ENCODE data around the gene TRAF3.
"Not testable (repeated sequence)": the region's sequence is repeated elsewhere in the genome, so short reads cannot be mapped to it uniquely, and the experiment has no call there.

TRAF3 gene

GRCh38 chr14:102926104-102926503, 148.9 kb downstream of the TRAF3 start:
- DNase-seq: no peak

DNA sequence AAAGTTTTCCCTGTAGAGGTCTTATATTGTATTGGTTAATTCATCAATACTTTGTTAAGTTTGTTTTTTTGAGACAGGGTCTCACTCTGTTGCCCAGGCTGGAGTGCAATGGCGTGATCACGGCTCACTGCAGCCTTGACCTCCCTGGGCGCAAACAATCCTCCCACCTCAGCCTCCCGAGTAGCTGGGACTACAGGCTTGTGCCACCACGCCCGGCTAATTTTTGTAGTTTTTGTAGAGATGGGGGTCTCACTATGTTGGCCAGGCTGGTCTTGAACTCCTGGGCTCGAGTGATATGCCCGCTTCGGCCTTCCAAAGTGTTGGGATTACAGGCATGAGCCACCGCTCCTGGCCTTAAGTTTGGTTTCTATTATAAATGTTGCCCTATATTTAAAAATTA, 149.6 kb downstream of the TRAF3 start:
- DNase-seq: not testable (repeated sequence)

- no peak for DNase-seq
Measured at GRCh38 chr14:102927346-102927877, 150.2 kb downstream of the TRAF3 start.

DNA sequence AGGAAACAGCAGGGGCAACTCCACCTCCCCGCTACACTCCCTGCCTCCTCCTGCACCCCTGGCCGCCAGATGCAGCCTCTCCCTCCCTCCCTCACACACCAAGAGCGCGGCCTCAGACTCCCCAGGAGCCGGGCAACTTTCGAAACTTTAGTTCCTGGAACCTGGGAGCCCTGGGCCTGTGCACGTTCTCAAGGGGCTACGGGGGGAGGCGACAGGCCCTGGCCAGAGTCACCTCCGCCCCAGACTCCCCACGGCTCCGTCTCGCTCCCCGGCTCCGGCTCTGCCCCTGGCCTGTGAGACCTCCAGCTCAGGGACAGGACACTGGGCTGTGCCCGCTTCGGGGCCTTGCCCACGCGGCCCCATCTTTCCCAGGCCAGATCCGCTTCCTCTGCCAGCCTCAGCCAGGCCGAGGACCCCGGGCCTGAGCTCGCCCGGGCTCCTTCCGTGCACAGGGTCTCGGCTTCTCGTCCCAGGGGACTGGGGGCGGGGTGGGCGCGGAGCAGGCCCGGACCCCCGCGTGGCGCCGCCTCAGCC, 150.7 kb downstream of the TRAF3 start:
- DNase-seq: no peak

DNA sequence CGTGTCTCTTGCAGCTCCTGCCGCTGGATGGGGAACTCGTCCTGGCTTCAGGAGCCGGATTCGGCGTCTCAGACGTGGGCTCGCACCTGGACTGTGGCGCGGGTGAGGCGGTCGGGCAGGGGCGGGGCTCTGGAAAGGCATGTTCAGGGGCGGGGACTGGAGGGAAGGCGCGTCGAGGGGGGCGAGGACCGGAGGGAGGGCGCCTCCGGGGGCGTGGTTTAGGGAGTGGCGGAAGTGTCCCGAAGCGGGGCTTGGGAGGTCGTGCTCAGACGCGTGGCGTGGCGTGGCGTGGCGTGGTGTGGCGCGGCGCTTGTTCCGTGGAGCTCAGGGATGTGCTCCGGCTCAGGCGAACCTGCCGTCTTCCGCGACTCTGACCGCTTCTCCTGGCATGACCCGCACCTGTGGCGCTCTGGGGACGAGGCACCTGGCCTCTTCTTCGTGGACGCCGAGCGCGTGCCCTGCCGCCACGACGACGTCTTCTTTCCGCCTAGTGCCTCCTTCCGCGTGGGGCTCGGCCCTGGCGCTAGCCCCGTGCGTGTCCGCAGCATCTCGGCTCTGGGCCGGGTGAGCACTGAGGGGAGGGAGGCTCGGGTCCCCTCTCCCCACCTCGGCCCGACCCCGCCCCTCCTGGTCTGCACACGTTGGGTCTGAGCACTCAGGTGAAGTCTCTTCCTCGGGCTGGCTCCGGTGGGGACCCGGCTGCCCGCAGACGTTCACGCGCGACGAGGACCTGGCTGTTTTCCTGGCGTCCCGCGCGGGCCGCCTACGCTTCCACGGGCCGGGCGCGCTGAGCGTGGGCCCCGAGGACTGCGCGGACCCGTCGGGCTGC, 151.4 kb downstream of the TRAF3 start:
- DNase-seq: peak; percentile 73

- no peak for DNase-seq
Measured at GRCh38 chr14:102929241-102930137, 152.2 kb downstream of the TRAF3 start.

- no peak for DNase-seq
Measured at GRCh38 chr14:102930138-102930752, 153.0 kb downstream of the TRAF3 start.

DNA sequence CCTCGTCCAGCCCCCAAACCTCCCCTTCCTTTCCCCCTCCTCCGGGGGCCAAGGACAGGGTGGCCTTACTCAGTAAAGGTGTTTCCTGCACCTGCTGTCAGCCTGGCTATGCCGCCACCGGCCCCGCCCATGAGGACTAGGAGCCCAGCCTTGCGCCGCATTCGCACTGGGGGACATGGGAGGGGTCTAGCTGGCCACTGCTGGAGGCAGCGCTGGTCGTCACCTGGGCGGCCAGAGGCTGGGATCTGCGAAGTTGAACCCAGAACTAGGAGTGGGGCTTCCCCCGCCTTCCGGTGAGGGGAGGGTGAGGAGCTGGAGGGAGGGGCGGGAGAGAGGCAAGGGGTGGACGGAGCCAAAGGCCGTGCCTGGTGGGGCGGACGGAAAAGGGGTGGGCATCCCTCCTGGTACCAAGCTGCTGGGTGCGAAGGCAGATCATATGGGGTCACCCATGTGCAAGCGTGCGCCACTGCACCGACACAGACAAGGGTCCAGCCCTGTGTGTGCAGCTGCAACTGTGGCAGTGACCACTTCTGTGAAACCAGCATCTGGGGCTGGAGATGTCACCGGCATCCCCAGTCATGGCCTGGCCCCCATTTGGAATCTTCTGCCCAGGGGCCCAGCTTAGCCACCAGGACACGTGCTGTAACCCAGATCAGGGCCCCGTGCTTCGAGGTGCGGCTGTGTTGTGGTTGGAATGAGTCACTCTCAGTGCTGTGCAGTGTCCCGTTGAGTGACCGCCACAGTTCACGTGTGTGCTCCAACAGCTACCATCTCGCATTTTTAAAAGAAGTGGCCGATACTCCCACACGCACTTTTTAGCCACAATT, 153.7 kb downstream of the TRAF3 start:
- DNase-seq: no peak

GRCh38 chr14:102931580-102932285, 154.5 kb downstream of the TRAF3 start:
- no peak for DNase-seq

DNA sequence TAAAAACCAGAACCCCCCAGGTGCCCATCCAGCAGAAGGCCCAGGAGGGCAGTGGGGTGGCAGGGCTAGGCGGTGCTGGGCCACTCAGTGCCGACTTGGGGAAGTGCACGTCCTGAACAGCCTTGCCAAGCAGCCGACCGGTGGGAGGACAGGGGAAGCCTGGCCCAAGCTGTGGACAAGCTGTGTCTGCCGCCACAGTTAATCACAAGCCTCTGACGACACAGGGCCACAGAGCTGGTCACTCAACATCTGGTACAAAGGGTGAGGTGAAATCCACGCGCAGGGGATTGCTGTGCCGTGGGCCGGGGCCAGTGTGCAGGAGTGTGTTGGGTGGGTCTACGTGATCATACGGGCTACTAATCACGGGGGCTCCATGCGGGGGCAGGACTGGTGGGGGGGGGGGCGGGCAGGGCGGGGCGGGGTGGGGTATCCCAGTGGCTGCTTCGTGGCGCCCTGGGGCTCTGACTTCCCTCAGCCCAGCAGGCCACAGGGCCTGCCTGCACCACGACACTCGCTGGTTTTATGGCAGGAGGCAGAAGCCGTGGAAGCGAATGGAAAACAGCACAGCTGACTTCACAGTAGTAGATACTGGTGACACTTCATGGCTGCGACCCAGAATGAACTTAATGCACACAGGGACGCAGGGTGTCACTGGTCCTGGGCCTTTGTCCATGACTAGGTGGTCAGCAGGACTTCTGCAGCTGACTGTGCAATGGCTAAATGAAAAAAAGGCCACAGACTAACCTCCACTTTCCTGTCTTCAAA, 155.4 kb downstream of the TRAF3 start:
- DNase-seq: no peak

- DNase-seq: no peak
Measured at GRCh38 chr14:102933618-102934231, 156.5 kb downstream of the TRAF3 start.

DNA sequence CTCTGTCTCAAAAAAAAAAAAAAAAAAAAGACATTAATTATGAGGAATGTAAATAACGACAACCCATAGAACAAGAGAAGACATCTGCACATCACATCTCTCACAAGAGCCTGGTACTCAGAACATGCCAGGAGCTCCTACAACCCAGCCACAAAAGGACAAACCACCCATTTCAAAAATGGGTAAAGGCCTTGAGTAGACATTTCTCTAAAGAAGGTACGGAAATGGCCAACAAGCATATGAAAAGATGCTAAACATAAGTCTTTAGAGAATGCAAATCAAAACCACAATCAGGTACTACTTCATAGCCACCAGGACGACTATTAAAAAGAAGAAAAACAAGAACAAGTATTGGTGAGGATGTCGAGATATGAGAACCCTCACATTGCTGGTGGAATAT, 158.5 kb downstream of the TRAF3 start:
- no peak for DNase-seq

DNA sequence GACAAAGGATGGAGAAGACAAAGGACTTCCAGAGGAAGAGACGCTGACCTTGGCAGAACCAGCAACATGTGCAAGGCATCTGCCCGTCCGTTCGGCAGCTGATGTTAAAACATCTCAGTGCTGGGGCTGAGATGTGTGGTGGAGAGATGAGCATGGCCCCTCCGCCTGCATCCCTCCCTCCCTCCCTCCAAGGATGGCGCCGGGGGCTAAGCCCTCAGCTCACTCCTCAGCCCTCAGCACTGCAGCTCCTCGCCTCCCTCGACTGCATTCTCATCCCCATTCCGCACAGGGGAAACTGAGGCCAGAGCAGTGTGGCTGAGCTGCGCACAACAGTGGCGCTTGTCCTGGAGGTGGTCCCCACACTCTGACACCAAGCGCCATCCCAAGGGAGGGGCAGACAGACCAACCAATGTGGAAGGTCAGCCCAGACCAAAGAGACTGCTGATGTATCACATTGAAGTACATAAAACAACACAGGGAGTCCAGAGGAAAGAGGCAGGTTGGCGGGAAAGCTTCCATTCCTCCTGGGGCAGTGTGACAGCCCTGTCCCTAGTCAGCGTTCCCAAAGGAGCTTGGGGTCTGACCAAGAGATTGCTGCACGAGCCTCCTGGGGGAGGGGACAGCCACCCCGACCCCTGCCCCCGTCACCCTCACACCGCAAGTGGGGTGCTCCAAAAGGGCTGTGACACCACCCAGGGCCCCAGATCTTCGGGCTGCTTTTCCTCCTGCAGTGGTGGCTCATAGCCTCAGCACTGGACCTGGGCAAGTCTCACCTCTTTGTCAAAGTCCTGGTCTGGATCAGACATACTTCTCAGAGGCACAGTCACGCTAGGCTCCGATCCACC, 160.3 kb downstream of the TRAF3 start:
- DNase-seq: no peak

GRCh38 chr14:102938191-102938590, 160.9 kb downstream of the TRAF3 start:
- no peak for DNase-seq

GRCh38 chr14:102939329-102939728, 162.1 kb downstream of the TRAF3 start:
- no peak for DNase-seq

- DNase-seq: no peak
Measured at GRCh38 chr14:102939820-102940561, 162.7 kb downstream of the TRAF3 start.

GRCh38 chr14:102940729-102941362, 163.6 kb downstream of the TRAF3 start:
- no peak for DNase-seq

Data from central memory CD4-positive, alpha-beta T cell (primary cell).